ENCODE data around the gene HINT1.

Gene HINT1

GRCh38 chr5:131109540-131110255 is 55.4 kb downstream of the HINT1 start:
- peak; percentile 14 for DNase-seq

Data from activated gamma-delta T cell treated with Interleukin-2 at 50 U/mL for 16 hours (primary cell).